GM12878 (cell line): Measurements from ENCODE around the gene STK33. TPM values are rescaled to one million over a fixed set of nuclear protein-coding genes. Genes with fewer than 3 reads are reported as not detected.

ENCODE experiments used
- ATAC-seq: fragments of 200-7000 bp; cut with Tn5 transposase; 3 replicates; pipeline ENCODE4 v1.9.1; 2020; ENCODE audit warnings: mild to moderate bottlenecking, moderate library complexity
- BruUV-seq: library from RNA; stranded (reverse); fragments of 400-500 nt; replicated peaks from 2 replicates; lab custom pipeline; 2021; lab: Mats Ljungman, UMichigan
- CTCF ChIA-PET: fragments of 300-600 bp; sonication (Branson Sonifier 250); formaldehyde crosslinking; extraction: SDS; loops from one replicate; lab custom pipeline; 2021; ENCODE audit warnings: inconsistent platforms; lab: Yijun Ruan, JAX
- POLR2A ChIA-PET: fragments of 350-600 bp; formaldehyde crosslinking; extraction: SDS; loops from one replicate; lab custom pipeline; 2021; ENCODE audit warnings: inconsistent platforms; lab: Charles Lee
- RAD21 ChIA-PET: fragments of 300-600 bp; sonication (Branson Sonifier 250); formaldehyde crosslinking; loops from one replicate; lab custom pipeline; 2023; ENCODE audit warnings: antibody characterized with exemption; ENCODE audit not compliant: unreplicated experiment; lab: Charles Lee
- SMC1A ChIA-PET: fragments of 300-600 bp; sonication (Branson Sonifier 250); formaldehyde crosslinking; loops from one replicate; lab custom pipeline; 2023; ENCODE audit not compliant: unreplicated experiment, uncharacterized antibody; lab: Charles Lee
- DNase-seq: peaks from one replicate; pipeline ENCODE4 v3.0.0-alpha.2; 2011; ENCODE audit warnings: low read depth, low spot score
- FAIRE-seq: peaks from 3 replicates; lab custom pipeline; 2011; peaks lifted over from hg19 to GRCh38; lab: Jason Lieb, UNC
- H2AFZ ChIP-seq: 2 replicates; pipeline ENCODE4 v1.6.0; 2011; ENCODE audit warnings: low read depth, low read length, control low read depth; ENCODE audit not compliant: control insufficient read depth
- H3K27ac ChIP-seq: 2 replicates; pipeline ENCODE4 v1.5.1; 2011; ENCODE audit warnings: control low read depth; ENCODE audit not compliant: control insufficient read depth, insufficient read depth
- H3K27me3 ChIP-seq, 2 experiments: replicated peaks in 1 of 2; 2 replicates each; pipeline versions ENCODE4 v1.6.0 to v1.6.1; 2011; ENCODE audit warnings: low read length in 1 of 2; ENCODE audit not compliant: control insufficient read depth in 2 of 2, insufficient read depth in 2 of 2
- H3K36me3 ChIP-seq, 2 experiments: 2 replicates each; pipeline ENCODE4 v1.5.1; 2011; ENCODE audit warnings: low read length in 1 of 2; ENCODE audit not compliant: control insufficient read depth in 2 of 2, insufficient read depth in 2 of 2
- H3K4me1 ChIP-seq: 2 replicates; pipeline ENCODE4 v1.6.1; 2011; ENCODE audit warnings: mild to moderate bottlenecking, low read length, moderate library complexity, mixed read lengths; ENCODE audit not compliant: control insufficient read depth, insufficient read depth
- H3K4me2 ChIP-seq: 2 replicates; pipeline ENCODE4 v1.6.0; 2011; ENCODE audit warnings: control low read depth; ENCODE audit not compliant: control insufficient read depth, insufficient read depth
- H3K4me3 ChIP-seq: fragments of 200-600 bp; sonication (generic); 2 replicates; pipeline ENCODE4 v1.5.1; 2016
- H3K79me2 ChIP-seq: 2 replicates; pipeline ENCODE4 v1.6.0; 2011; ENCODE audit warnings: low read length; ENCODE audit not compliant: control insufficient read depth, insufficient read depth
- H3K9ac ChIP-seq: 2 replicates; pipeline ENCODE4 v1.8.0; 2011; ENCODE audit warnings: low read length, control low read depth, mixed read lengths; ENCODE audit not compliant: control insufficient read depth, insufficient read depth
- H3K9me3 ChIP-seq: replicated peaks from 3 replicates; pipeline ENCODE4 v1.5.1; 2011; ENCODE audit warnings: mild to moderate bottlenecking, low read length; ENCODE audit not compliant: control insufficient read depth, insufficient read depth
- H4K20me1 ChIP-seq: 2 replicates; pipeline ENCODE4 v1.6.0; 2011; ENCODE audit not compliant: control insufficient read depth, insufficient read depth
- CEBPB ChIP-seq, 2 experiments: fragments of 150-350 bp in 1 of 2; IDR thresholded peaks; 2 replicates each; pipeline ENCODE4 v1.6.1; 2012 to 2014; ENCODE audit warnings: low read depth in 2 of 2, low read length in 2 of 2, borderline replicate concordance in 1 of 2, inconsistent platforms in 1 of 2
- FOXM1 ChIP-seq: IDR thresholded peaks from 2 replicates; pipeline ENCODE4 v1.6.1; 2012; ENCODE audit warnings: low read depth, mild to moderate bottlenecking, inconsistent platforms, low read length, moderate library complexity
- IKZF2 ChIP-seq, 2 experiments: fragments of 450-650 bp; IDR thresholded peaks; 2 replicates each; pipeline ENCODE4 v1.6.1; 2017; ENCODE audit warnings: mild to moderate bottlenecking in 2 of 2, moderate library complexity in 2 of 2
- KDM1A ChIP-seq: fragments of 200-600 bp; sonication (generic); IDR thresholded peaks from 2 replicates; pipeline ENCODE4 v1.6.1; 2016; ENCODE audit warnings: borderline replicate concordance
- NFYB ChIP-seq: IDR thresholded peaks from 2 replicates; pipeline ENCODE4 v1.6.1; 2011; ENCODE audit warnings: low read depth, mild to moderate bottlenecking, low read length, improper control_type of control experiment, moderate library complexity; ENCODE audit not compliant: insufficient read depth
- NRF1 ChIP-seq: conservative IDR thresholded peaks from 2 replicates; pipeline ENCODE4 v1.6.1; 2011; ENCODE audit warnings: mild to moderate bottlenecking, low read depth, low read length, improper control_type of control experiment
- RAD51 ChIP-seq: fragments of 450-650 bp; IDR thresholded peaks from 2 replicates; pipeline ENCODE4 v1.6.1; 2016; ENCODE audit warnings: moderate library complexity, mild to moderate bottlenecking, inconsistent platforms
- SREBF1 ChIP-seq: IDR thresholded peaks from 2 replicates; pipeline ENCODE4 v1.6.1; 2012; ENCODE audit warnings: mild to moderate bottlenecking, low read length
- STAT1 ChIP-seq: fragments of 450-650 bp; conservative IDR thresholded peaks from 2 replicates; pipeline ENCODE4 v1.6.1; 2014; ENCODE audit warnings: antibody characterized with exemption, mild to moderate bottlenecking
- USF1 ChIP-seq: IDR thresholded peaks from 2 replicates; pipeline ENCODE4 v1.6.1; 2011; ENCODE audit warnings: borderline replicate concordance, low read depth, mild to moderate bottlenecking, moderate library complexity, mixed read lengths, low read length; ENCODE audit not compliant: insufficient read depth; ENCODE audit errors: extremely low read length
- USF2 ChIP-seq: IDR thresholded peaks from 2 replicates; pipeline ENCODE4 v1.6.1; 2011; ENCODE audit warnings: low read depth, low read length, improper control_type of control experiment, borderline replicate concordance
- ZNF592 ChIP-seq: fragments of 450-650 bp; IDR thresholded peaks from 2 replicates; pipeline ENCODE4 v1.6.1; 2017; ENCODE audit warnings: mild to moderate bottlenecking, moderate library complexity
- WGBS: methylation state at CpG from one replicate; pipeline ENCODE4 v1.1.6; 2016; ENCODE audit warnings: low lambda C conversion rate; ENCODE audit not compliant: insufficient replicate concordance, insufficient coverage; ENCODE audit errors: missing lambda C conversion rate; 5-methylcytosine and 5-hydroxymethylcytosine counted together
- in situ Hi-C: fragments of 300-500 bp; cut with MboI; formaldehyde crosslinking; loops from 9 replicates; pipeline ENCODE4 v1.14.3; 2018; ENCODE audit warnings: mixed read lengths
- intact Hi-C: fragments of 100-400 bp; cut with micrococcal nuclease; formaldehyde crosslinking; loops from one replicate; pipeline ENCODE4 v1.14.2; 2022; ENCODE audit not compliant: unreplicated experiment
- polyA plus RNA-seq, 11 experiments: library from polyadenylated mRNA; depleted of rRNA in 4 of 11; unstranded in 6 of 11; stranded (reverse) in 5 of 11; fragments of >200 nt; fragmentation: Nextera tagmentation in 4 of 11; fragmentation: Illumina TruSeq in 1 of 11; extraction: Ambion mirVana in 4 of 11; extraction: Trizol in 1 of 11; gene quantifications; 1 replicate in 1 of 11; 2 replicates in 10 of 11; pipeline versions ENCODE4 v1.2.1 to v1.2.3, GENCODE V29; 2011 to 2016; ENCODE audit warnings: inconsistent platforms in 2 of 11, missing spikeins in 2 of 11, low read depth in 1 of 11
- total RNA-seq, 4 experiments: library from RNA; depleted of rRNA in 3 of 4; stranded (reverse); fragments of >200 nt in 3 of 4; fragmentation: Illumina TruSeq in 1 of 4; extraction: Trizol in 1 of 4; gene quantifications; 2 replicates each; pipeline versions ENCODE4 v1.2.1 to v1.2.3, GENCODE V29; 2013 to 2021

STK33 gene
- total and polyA plus RNA-seq, 10 of the 15 experiments (the other 5 are each of a cell fraction or from before 2014, with no cell fraction given): 5.2 to 27.3 (median 18.3) TPM

GRCh38 chr11:8370812-8371515 is 223.1 kb downstream of the STK33 start:
- CTCF ChIA-PET: no interaction called here
- POLR2A ChIA-PET: no interaction called here
- ATAC-seq (no peak), FAIRE-seq (no peak), DNase-seq (no peak)
- Histone ChIP-seq H3K27ac (no peak overlapping the region), H4K20me1 (no peaks in the 10 kb centered on the region), H2AFZ (no peak overlapping the region), H3K4me1 (no peaks in the 10 kb centered on the region), H3K36me3 (no peaks in the 10 kb centered on the region), H3K4me3 (no peak overlapping the region), H3K9ac (no peak overlapping the region), H3K79me2 (no peaks in the 10 kb centered on the region), H3K9me3 (no peaks in the 10 kb centered on the region), H3K27me3 (no peaks in the 10 kb centered on the region), H3K4me2 (no peak overlapping the region)
- intact Hi-C loops: no loop called here
- SMC1A ChIA-PET: no interaction called here
- no TSS peak for BruUV-seq
- TF ChIP-seq RAD51: no peak
- TF ChIP-seq KDM1A: no peak
- no peak for TF ChIP-seq NRF1
- TF ChIP-seq IKZF2 (IDR thresholded peaks at IDR 0.05): no peak
- TF ChIP-seq FOXM1: no peak
- TF ChIP-seq SREBF1: no peak
- no peak for TF ChIP-seq ZNF592
- TF ChIP-seq USF2: no peak
- TF ChIP-seq NFYB: no peak
- TF ChIP-seq STAT1: no peak
- no peak for TF ChIP-seq CEBPB (IDR thresholded peaks at IDR 0.05; ENCODE audit: borderline replicate concordance in 1 of 2, low read depth in 2 of 2, low read length in 2 of 2)
- no peak for TF ChIP-seq USF1
- in situ Hi-C loops: no loop called here
- RAD21 ChIA-PET: no interaction called here
- WGBS: 55% methylated on average over 8 of the region's 8 CpGs
